ENCODE data around the gene MYO19.
"Not testable (repeated sequence)": the region's sequence is repeated elsewhere in the genome, so short reads cannot be mapped to it uniquely, and the experiment has no call there.

MYO19 gene

GRCh38 chr17:36527621-36528250 lies 6.9 kb downstream of the MYO19 start:
- no peak for DNase-seq

- no peak for DNase-seq
Observed at GRCh38 chr17:36525888-36526287, 8.8 kb downstream of the MYO19 start.

GRCh38 chr17:36525113-36525512 lies 9.6 kb downstream of the MYO19 start:
- no peak for DNase-seq

GRCh38 chr17:36524428-36524876 lies 10.2 kb downstream of the MYO19 start:
- DNase-seq = peak; percentile 24

- DNase-seq = no peak
Observed at GRCh38 chr17:36523113-36523512, 11.6 kb downstream of the MYO19 start.

GRCh38 chr17:36515837-36516236 lies 18.8 kb downstream of the MYO19 start:
- DNase-seq = no peak

GRCh38 chr17:36514856-36515255 lies 19.8 kb downstream of the MYO19 start:
- DNase-seq = no peak

- no peak for DNase-seq
Observed at GRCh38 chr17:36512641-36513040, 22.0 kb downstream of the MYO19 start.

GRCh38 chr17:36511216-36511615 lies 23.5 kb downstream of the MYO19 start:
- no peak for DNase-seq

GRCh38 chr17:36510636-36511035 lies 24.0 kb downstream of the MYO19 start:
- DNase-seq = no peak

GRCh38 chr17:36509272-36509985 lies 25.2 kb downstream of the MYO19 start:
- DNase-seq = no peak

GRCh38 chr17:36508439-36508838 lies 26.2 kb downstream of the MYO19 start:
- not testable (repeated sequence) for DNase-seq

GRCh38 chr17:36507266-36507665 lies 27.4 kb downstream of the MYO19 start:
- DNase-seq = no peak

- no peak for DNase-seq
Observed at GRCh38 chr17:36506831-36507230, 27.8 kb downstream of the MYO19 start.

GRCh38 chr17:36506249-36506826 lies 28.3 kb downstream of the MYO19 start:
- no peak for DNase-seq

- no peak for DNase-seq
Observed at GRCh38 chr17:36505171-36505570, 29.5 kb downstream of the MYO19 start.

- DNase-seq = no peak
Observed at GRCh38 chr17:36504156-36504545, 30.5 kb downstream of the MYO19 start.

GRCh38 chr17:36503456-36504155 lies 31.1 kb downstream of the MYO19 start:
- no peak for DNase-seq

GRCh38 chr17:36501963-36502362 lies 32.7 kb downstream of the MYO19 start:
- DNase-seq = no peak

- no peak for DNase-seq
Observed at GRCh38 chr17:36501351-36501750, 33.3 kb downstream of the MYO19 start.

GRCh38 chr17:36500745-36501225 lies 33.9 kb downstream of the MYO19 start:
- no peak for DNase-seq

- DNase-seq = no peak
Observed at GRCh38 chr17:36498560-36499300, 35.9 kb downstream of the MYO19 start.

GRCh38 chr17:36498155-36498554 lies 36.5 kb downstream of the MYO19 start:
- DNase-seq = no peak

Data from stimulated activated CD4-positive, alpha-beta T cell treated with anti-CD3 and anti-CD28 coated beads, Interleukin-1b, Interleukin-23, amount 100 ng/mL, for 48 hours (primary cell).